GM12872 (cell line): Measurements from ENCODE around the gene LHFPL2.

Source experiments
- CTCF ChIP-seq: IDR thresholded peaks from 3 replicates; pipeline ENCODE4 v1.5.1; 2011; ENCODE audit warnings: low read depth, mild to moderate bottlenecking, low read length, moderate library complexity; ENCODE audit not compliant: insufficient read depth

LHFPL2 gene

GRCh38 chr5:78667461-78668103 is 19.0 kb upstream of the LHFPL2 start:
- TF ChIP-seq CTCF: no peak

- TF ChIP-seq CTCF: no peak
Observed at GRCh38 chr5:78666041-78666444, 17.5 kb upstream of the LHFPL2 start.

DNA sequence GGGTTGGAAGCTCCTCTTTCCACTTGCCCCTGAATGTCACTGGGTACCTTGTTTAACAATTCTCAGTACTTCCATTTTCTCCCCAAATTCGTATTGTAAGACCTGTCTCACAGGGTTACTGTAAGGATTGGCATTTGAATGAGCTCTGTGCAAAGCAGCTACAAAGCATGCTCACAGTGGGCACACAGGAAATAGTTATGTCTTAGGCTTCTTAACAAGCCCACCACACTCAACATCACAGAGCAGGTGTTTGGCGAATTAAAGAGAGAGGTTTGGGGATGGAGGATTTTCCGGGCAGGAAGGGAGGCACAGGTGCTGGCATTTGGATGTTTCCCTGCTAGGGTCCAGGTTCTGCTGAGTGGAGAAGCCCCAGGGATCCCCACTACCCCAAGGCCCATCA is 17.0 kb upstream of the LHFPL2 start:
- no peak for TF ChIP-seq CTCF

GRCh38 chr5:78662323-78662722 is 13.8 kb upstream of the LHFPL2 start:
- TF ChIP-seq CTCF: no peak

- TF ChIP-seq CTCF: no peak
Observed at GRCh38 chr5:78661691-78662090, 13.1 kb upstream of the LHFPL2 start.

DNA sequence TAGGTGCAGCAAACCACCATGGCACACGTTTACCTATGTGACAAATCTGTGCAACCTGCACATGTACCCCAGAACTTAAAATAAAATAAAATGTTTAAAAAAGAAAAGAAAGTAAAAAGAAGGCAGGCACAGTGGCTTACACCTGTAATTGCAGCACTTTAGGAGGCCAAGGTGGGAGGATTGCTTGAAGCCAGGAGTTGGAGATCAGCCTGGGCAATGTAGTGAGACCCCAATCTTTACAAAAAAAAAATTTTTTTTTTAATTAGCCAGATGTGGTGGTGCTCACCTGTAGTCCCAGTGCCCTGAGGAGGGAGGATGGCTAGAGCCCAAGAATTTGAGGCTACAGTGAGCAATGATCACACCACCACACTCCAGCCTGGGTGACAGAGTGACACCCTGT is 12.5 kb upstream of the LHFPL2 start:
- TF ChIP-seq CTCF: no peak

- TF ChIP-seq CTCF: no peak
Observed at GRCh38 chr5:78660401-78660800, 11.8 kb upstream of the LHFPL2 start.
